ENCODE data around the gene NUDT12.

The NUDT12 gene

GRCh38 chr5:103523319-103523718 is 39.3 kb downstream of the NUDT12 start:
- no peak for TF ChIP-seq CTCF (IDR thresholded peaks at IDR 0.05; ENCODE audit: extremely low read depth, missing control alignments)
- no peak for DNase-seq (ENCODE audit: low spot score)

- no peak for TF ChIP-seq CTCF (IDR thresholded peaks at IDR 0.05; ENCODE audit: extremely low read depth, missing control alignments)
- no peak for DNase-seq (ENCODE audit: low spot score)
These were observed 40.0 kb downstream of the NUDT12 start for GRCh38 chr5:103522586-103522985.

- no peak for TF ChIP-seq CTCF (IDR thresholded peaks at IDR 0.05; ENCODE audit: extremely low read depth, missing control alignments)
- no peak for DNase-seq (ENCODE audit: low spot score)
These were observed 43.0 kb downstream of the NUDT12 start for GRCh38 chr5:103519550-103519949.

- TF ChIP-seq CTCF (IDR thresholded peaks at IDR 0.05; ENCODE audit: extremely low read depth, missing control alignments), result no peak
- no peak for DNase-seq (ENCODE audit: low spot score)
These were observed 48.2 kb downstream of the NUDT12 start for GRCh38 chr5:103514371-103514770.

- no peak for TF ChIP-seq CTCF (IDR thresholded peaks at IDR 0.05; ENCODE audit: extremely low read depth, missing control alignments)
These were observed 48.9 kb downstream of the NUDT12 start for GRCh38 chr5:103513701-103514100.

GRCh38 chr5:103512500-103512899 is 50.1 kb downstream of the NUDT12 start:
- DNase-seq (ENCODE audit: low spot score), result no peak
- no peak for TF ChIP-seq CTCF (IDR thresholded peaks at IDR 0.05; ENCODE audit: extremely low read depth, missing control alignments)

More at GRCh38 chr5:103513701-103514100, 48.9 kb downstream of the NUDT12 start:
- DNase-seq (ENCODE audit: low spot score), result no peak

- no peak for DNase-seq (ENCODE audit: low spot score)
- TF ChIP-seq CTCF (IDR thresholded peaks at IDR 0.05; ENCODE audit: extremely low read depth, missing control alignments), result no peak
These were observed 51.1 kb downstream of the NUDT12 start for GRCh38 chr5:103511554-103511885.

Data from GM20000 (cell line).